Activated CD4-positive, alpha-beta T cell treated with anti-CD3 and anti-CD28 coated beads for 24 hours (primary cell): ENCODE results near the gene TRUB2.

Source experiments
- DNase-seq, 2 donors: peaks; one replicate each; pipeline ENCODE4 v3.0.0-alpha.2; 2020; ENCODE audit warnings: low read depth in 2 of 2

The TRUB2 gene

GRCh38 chr9:128322404-128323211, at the start of gene TRUB2, which contains the start of gene COQ4:
Gene TRUB2, minus strand, starts transcription at chr9:128322447. Its CDS starts 39 bp downstream, at chr9:128322408.
Gene COQ4, plus strand, starts transcription at chr9:128322839. Its CDS starts 20 bp downstream, at chr9:128322859.
- DNase-seq = peak; percentile 89 to 91

DNA sequence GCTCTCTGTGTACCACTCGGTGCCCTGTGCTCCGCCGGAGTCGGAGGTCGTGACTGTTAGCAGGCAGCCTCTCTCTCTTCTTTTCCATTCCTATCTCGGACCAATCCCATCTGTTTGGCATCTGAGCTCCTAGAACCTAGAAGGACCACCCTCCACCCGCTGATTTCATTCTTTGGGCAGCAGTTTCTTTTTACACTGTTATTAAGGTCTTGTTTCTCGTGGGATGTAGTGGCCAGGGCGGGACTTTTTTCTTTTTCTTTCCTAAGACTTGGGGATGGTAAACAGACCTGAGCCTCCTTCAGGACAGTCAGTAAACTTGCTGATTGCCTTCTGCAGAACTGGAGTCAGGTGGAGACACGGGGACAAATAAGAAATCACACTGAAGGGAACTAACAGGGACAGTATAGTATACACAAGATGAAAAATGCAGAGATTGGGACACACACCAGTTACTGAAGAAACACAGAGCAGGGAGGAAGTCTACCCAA, 49.4 kb upstream of the TRUB2 start:
- no peak for DNase-seq

DNA sequence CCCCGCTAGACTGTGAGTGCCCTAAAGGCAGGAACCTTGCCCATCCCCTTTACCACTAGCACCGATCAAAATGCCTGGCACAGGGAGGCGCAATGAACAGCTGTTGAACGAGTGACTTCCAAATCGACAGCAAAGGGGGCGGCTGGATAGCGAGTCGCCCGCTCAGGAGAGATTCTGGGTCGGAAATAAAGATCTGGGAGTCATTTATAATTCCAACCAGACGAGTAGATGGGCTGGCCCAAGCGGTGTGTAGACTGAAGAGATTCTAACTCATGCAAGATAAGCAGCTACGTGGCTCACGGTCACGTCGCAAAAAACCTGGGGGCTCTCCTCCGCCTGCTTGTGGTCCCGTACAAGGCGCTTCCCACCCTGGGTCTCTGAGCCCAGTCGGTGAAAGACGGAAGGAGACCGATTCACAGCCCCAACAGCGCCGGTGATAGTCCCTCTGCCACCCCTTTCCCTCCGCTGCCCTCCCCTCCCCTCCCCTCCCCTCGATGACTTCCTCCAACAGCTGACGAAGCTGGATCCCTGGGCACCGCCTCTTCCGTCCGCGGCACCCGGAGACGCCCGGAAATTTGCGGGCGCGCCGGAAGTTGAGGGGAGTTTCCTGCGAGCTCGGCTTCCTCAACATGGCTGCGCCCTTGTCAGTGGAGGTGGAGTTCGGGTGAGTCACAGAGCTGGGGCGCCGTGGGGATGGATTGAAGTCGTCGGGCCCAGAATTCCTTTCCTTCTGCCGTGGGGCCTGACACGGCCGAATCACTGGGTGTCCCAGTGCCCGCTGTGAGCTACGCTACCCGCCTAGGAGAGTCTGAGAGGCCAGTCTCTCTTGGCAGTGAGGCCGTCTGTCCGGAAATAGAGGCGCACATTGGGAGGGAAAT, 48.7 kb upstream of the TRUB2 start, which contains the start of gene URM1:
Gene URM1 (plus strand): TSS at position 623 of the 878 bp plus-strand sequence. CDS start 7 bp downstream, at position 630.
- peak; percentile 91 to 92 for DNase-seq

DNA sequence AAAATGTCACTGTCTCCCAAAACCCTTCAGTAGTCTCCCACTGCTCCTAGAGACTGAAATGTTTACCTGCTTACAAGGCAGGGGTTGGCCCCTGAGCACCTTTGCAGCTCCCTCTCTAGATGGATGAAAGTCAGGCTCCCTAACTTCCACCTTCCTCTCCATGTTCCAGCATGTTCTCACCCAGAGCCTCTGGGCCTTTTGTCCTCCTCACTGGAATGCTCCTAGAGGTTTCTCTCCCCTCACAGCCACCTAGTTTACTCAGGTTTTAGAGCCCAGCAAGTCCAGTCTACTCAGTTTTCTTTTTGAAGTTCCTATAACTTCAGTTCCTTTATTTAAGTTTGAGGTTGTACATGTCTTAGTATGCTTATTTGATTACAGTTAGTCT, 48.1 kb upstream of the TRUB2 start:
- no peak for DNase-seq

- no peak for DNase-seq
Measured at GRCh38 chr9:128369024-128369706, 46.9 kb upstream of the TRUB2 start.

- DNase-seq = no peak
Measured at GRCh38 chr9:128365525-128365924, 43.3 kb upstream of the TRUB2 start.

- no peak for DNase-seq
Measured at GRCh38 chr9:128362774-128363173, 40.5 kb upstream of the TRUB2 start.

- DNase-seq = peak in 1 of 2 donors; percentile 53
Measured at GRCh38 chr9:128361986-128362646, 39.9 kb upstream of the TRUB2 start.

DNA sequence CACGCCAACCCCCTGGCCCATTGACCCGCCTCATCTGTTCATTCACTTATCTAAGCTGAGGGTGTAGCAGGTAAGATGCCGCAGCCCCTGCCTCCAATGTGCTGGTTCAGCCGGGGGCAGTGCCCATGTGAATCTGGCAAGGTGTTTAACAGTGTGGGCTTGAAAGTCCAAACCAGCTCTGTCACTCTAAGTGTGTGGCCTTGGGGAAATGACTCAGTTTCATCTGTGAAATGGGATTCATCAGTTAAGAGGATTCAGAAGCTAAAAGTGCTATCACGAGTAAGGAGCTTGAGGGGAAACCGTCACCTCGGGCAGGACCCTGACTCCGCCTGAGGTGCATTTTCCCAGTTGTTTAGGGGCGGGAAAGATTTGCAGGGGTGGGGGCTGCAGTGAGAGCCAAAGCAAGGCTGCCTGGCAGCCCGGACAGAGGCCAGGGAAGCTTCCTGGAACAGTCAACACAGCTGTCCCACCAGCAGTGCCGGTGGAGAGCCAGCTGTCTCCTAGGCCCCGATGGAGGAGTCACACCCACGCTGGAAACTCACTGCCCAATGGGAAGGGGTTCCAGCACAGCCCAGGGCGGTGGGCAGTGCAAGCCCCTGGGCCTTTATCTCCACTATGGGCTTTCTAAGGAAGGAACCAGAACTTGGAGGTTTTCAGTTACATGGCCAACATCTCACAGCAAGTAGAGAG, 39.2 kb upstream of the TRUB2 start:
- no peak for DNase-seq

- no peak for DNase-seq
Measured at GRCh38 chr9:128360826-128361225, 38.6 kb upstream of the TRUB2 start.

DNA sequence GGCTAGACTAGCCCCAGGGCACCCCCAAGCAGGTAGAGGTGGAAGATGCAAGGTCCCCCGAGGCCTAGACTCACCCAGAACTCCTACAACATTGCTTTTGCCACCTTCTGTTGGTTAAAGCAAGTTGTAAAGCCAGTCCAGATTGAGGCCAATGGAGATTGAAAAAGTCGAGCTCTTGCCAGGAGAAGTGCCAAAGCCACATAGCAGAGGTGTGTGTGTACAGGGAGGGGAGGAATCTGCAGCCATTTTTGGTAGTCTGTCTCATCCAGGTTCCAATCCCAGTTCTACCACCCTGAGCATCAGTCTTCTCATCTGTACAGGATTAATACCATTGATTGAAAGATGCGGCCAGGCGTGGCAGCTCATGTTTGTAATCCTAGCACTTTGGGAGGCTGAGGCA, 36.6 kb upstream of the TRUB2 start:
- DNase-seq = no peak

GRCh38 chr9:128358090-128358489, 35.8 kb upstream of the TRUB2 start:
- DNase-seq = no peak

- no peak for DNase-seq
Measured at GRCh38 chr9:128355451-128355850, 33.2 kb upstream of the TRUB2 start.

- no peak for DNase-seq
Measured at GRCh38 chr9:128349772-128350171, 27.5 kb upstream of the TRUB2 start.

GRCh38 chr9:128349125-128349524, 26.9 kb upstream of the TRUB2 start:
- DNase-seq = no peak

DNA sequence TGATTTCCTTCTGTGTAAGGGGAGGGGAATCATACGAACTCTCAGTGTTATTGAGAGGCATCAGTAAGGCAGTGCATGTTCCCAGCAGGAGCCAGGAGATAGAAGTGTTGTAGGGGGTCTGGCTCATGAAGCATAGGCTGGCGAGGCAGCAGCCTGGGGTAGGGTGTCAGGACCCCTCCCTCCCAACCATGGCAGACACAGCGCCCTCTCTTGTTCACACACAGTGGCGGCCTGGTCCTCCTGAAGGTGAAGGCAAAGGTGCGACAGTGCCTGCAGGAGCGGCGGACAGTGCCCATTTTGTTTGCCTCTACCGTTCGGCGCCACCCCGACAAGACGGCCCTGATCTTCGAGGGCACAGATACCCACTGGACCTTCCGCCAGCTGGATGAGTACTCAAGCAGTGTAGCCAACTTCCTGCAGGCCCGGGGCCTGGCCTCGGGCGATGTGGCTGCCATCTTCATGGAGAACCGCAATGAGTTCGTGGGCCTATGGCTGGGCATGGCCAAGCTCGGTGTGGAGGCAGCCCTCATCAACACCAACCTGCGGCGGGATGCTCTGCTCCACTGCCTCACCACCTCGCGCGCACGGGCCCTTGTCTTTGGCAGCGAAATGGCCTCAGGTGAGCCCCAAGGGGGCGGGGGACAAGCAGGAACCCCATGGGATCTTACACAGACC, 22.8 kb upstream of the TRUB2 start:
- DNase-seq = no peak

DNA sequence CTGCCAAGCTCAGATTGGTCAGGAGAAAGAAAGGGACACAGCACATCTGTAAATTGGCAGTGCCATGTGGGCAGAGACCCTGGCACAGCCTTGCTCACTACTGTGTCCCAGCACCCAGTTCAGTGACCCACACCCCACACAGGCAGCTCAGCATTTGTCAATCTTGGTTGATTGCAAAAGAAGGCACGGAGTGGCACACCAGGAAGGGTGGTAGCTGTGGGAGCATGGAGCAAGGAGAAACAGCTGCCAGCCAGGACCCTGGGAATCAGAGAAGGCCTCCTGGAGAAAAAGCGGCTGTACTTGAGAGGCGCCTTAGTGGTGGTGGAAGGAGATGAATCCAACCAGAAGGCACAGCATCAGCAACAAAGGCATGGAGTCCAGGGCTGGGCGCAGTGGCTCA, 21.6 kb upstream of the TRUB2 start:
- DNase-seq = no peak

- no peak for DNase-seq
Measured at GRCh38 chr9:128342971-128343680, 20.9 kb upstream of the TRUB2 start.

DNA sequence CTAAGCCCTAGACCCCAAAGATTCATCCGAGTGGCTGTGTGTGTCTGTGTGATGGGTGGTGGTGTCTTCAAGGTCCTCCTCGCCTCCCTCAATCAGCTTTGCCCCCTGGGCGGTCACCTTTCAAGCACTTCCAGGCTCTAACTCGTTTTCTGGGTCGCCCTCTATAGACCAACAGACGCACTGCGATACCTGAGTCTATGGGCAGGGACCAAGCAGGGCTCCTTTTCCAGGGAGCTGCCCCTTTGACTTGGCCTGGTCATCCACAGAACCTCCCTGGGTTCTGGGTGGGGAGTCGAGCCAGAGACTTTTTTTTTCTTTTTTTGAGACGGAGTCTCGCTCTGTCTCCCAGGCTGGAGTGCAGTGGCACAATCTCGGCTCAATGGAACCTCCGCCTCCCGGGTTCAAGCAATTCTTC, 19.2 kb upstream of the TRUB2 start:
- DNase-seq = peak; percentile 48 to 61
